GM21367 (cell line): ENCODE results near the gene SYT7.
A peak's percentile ranks its signal among the peaks of the same experiment; 100 is the strongest.

Experiments
- ATAC-seq: cut with Tn5 transposase; IDR thresholded peaks from one replicate; pipeline ENCODE4 v1.9.1; 2021; ENCODE audit not compliant: unreplicated experiment

The SYT7 gene

GRCh38 chr11:61522881-61523280, 58.0 kb downstream of the SYT7 start:
- no peak for ATAC-seq

GRCh38 chr11:61518032-61518795, 62.7 kb downstream of the SYT7 start:
- ATAC-seq, result no peak

- no peak for ATAC-seq
These were observed 64.0 kb downstream of the SYT7 start for GRCh38 chr11:61516675-61517572.

GRCh38 chr11:61516191-61516590, 64.7 kb downstream of the SYT7 start:
- no peak for ATAC-seq

GRCh38 chr11:61515686-61516085, 65.2 kb downstream of the SYT7 start:
- ATAC-seq, result no peak

- ATAC-seq, result no peak
These were observed 66.6 kb downstream of the SYT7 start for GRCh38 chr11:61514050-61514917.

GRCh38 chr11:61513143-61513765, 67.6 kb downstream of the SYT7 start:
- ATAC-seq, result no peak

GRCh38 chr11:61512435-61512834, 68.4 kb downstream of the SYT7 start:
- no peak for ATAC-seq

- ATAC-seq, result no peak
These were observed 69.5 kb downstream of the SYT7 start for GRCh38 chr11:61511383-61511782.

- no peak for ATAC-seq
These were observed 69.9 kb downstream of the SYT7 start for GRCh38 chr11:61510974-61511373.

- ATAC-seq, result no peak
These were observed 70.5 kb downstream of the SYT7 start for GRCh38 chr11:61510166-61510919.

- peak; percentile 70 for ATAC-seq
These were observed 71.5 kb downstream of the SYT7 start for GRCh38 chr11:61509043-61510029.

GRCh38 chr11:61507962-61508861, 72.7 kb downstream of the SYT7 start, which contains the start of gene LRRC10B:
LRRC10B (plus strand) TSS chr11:61508749; CDS start chr11:61508999, 250 bp downstream.
- no peak for ATAC-seq

GRCh38 chr11:61507012-61507768, 73.7 kb downstream of the SYT7 start:
- ATAC-seq, result no peak

- ATAC-seq, result no peak
These were observed 75.2 kb downstream of the SYT7 start for GRCh38 chr11:61505640-61506155.

- no peak for ATAC-seq
These were observed 75.8 kb downstream of the SYT7 start for GRCh38 chr11:61505106-61505505.
